H9 (cell line): ENCODE measurements around the gene RABGAP1. TPM values are rescaled to one million over a fixed set of nuclear protein-coding genes. Genes with fewer than 3 reads are reported as not detected.
A peak's percentile ranks its signal among the peaks of the same experiment; 100 is the strongest.

Experiments
- DNase-seq: peaks from one replicate; pipeline ENCODE4 v3.0.0-alpha.2; 2017
- H2AFZ ChIP-seq: one replicate; pipeline ENCODE4 v1.6.1; 2013; ENCODE audit warnings: mild to moderate bottlenecking, low read length, control low read depth, moderate library complexity
- H2AK5ac ChIP-seq: 2 replicates; pipeline ENCODE4 v1.6.1; 2013; ENCODE audit warnings: low read length, control low read depth, mixed read lengths; ENCODE audit not compliant: insufficient read length
- H2BK120ac ChIP-seq: one replicate; pipeline ENCODE4 v1.6.1; 2013; ENCODE audit warnings: low read depth, mild to moderate bottlenecking, low read length, control low read depth, inconsistent platforms; ENCODE audit not compliant: poor library complexity, severe bottlenecking
- H2BK12ac ChIP-seq: 2 replicates; pipeline ENCODE4 v1.6.1; 2013; ENCODE audit warnings: low read length, control low read depth, mixed read lengths, low read depth; ENCODE audit not compliant: insufficient read length
- H2BK15ac ChIP-seq: 2 replicates; pipeline ENCODE4 v1.6.1; 2013; ENCODE audit warnings: low read depth, low read length, control low read depth
- H2BK20ac ChIP-seq: one replicate; pipeline ENCODE4 v1.6.1; 2013; ENCODE audit warnings: low read depth, mild to moderate bottlenecking, low read length, control low read depth, inconsistent platforms; ENCODE audit not compliant: poor library complexity, severe bottlenecking
- H2BK5ac ChIP-seq: 2 replicates; pipeline ENCODE4 v1.6.1; 2013; ENCODE audit warnings: low read length, control low read depth, mixed read lengths; ENCODE audit not compliant: insufficient read length
- H3K14ac ChIP-seq: 2 replicates; pipeline ENCODE4 v1.6.1; 2013; ENCODE audit warnings: low read length, control low read depth; ENCODE audit not compliant: insufficient read depth
- H3K18ac ChIP-seq: 2 replicates; pipeline ENCODE4 v1.6.1; 2013; ENCODE audit warnings: low read depth, mild to moderate bottlenecking, mixed read lengths, low read length, control low read depth; ENCODE audit not compliant: insufficient read length
- H3K23ac ChIP-seq: 2 replicates; pipeline ENCODE4 v1.6.1; 2013; ENCODE audit warnings: low read length, control low read depth, mixed read lengths, low read depth; ENCODE audit not compliant: insufficient read length
- H3K23me2 ChIP-seq: 2 replicates; pipeline ENCODE4 v1.6.1; 2013; ENCODE audit warnings: low read depth, mild to moderate bottlenecking, mixed read lengths, low read length, control low read depth; ENCODE audit not compliant: insufficient read length, poor library complexity, severe bottlenecking
- H3K27ac ChIP-seq: 2 replicates; pipeline ENCODE4 v1.5.1; 2013; ENCODE audit warnings: low read length, control low read depth, mixed read lengths, low read depth; ENCODE audit not compliant: insufficient read length
- H3K27me3 ChIP-seq: 2 replicates; pipeline ENCODE4 v1.6.1; 2013; ENCODE audit warnings: low read length, control low read depth, inconsistent platforms; ENCODE audit not compliant: insufficient read depth
- H3K4ac ChIP-seq: 2 replicates; pipeline ENCODE4 v1.6.1; 2013; ENCODE audit warnings: low read depth, mild to moderate bottlenecking, control low read depth, inconsistent platforms, low read length, moderate library complexity
- H3K4me1 ChIP-seq: 2 replicates; pipeline ENCODE4 v1.6.1; 2013; ENCODE audit warnings: low read length, control low read depth, inconsistent platforms; ENCODE audit not compliant: insufficient read depth
- H3K4me2 ChIP-seq: 2 replicates; pipeline ENCODE4 v1.6.1; 2013; ENCODE audit warnings: low read length, control low read depth, mixed read lengths; ENCODE audit not compliant: insufficient read length, insufficient read depth
- H3K56ac ChIP-seq: 2 replicates; pipeline ENCODE4 v1.6.1; 2013; ENCODE audit warnings: low read depth, mild to moderate bottlenecking, mixed read lengths, low read length, control low read depth; ENCODE audit not compliant: insufficient read length
- H3K79me1 ChIP-seq: 2 replicates; pipeline ENCODE4 v1.6.1; 2013; ENCODE audit warnings: low read depth, mild to moderate bottlenecking, moderate library complexity, low read length, control low read depth, inconsistent platforms; ENCODE audit not compliant: insufficient read depth, poor library complexity, severe bottlenecking
- H3K79me2 ChIP-seq: 2 replicates; pipeline ENCODE4 v1.6.1; 2013; ENCODE audit warnings: low read length, control low read depth, inconsistent platforms; ENCODE audit not compliant: insufficient read depth
- H3K9ac ChIP-seq: 2 replicates; pipeline ENCODE4 v1.6.1; 2013; ENCODE audit warnings: low read length, control low read depth, mixed read lengths; ENCODE audit not compliant: insufficient read length; ENCODE audit errors: extremely low read depth
- H3K9me3 ChIP-seq: one replicate; pipeline ENCODE4 v1.6.1; 2013; ENCODE audit warnings: low read depth, low read length, inconsistent platforms; ENCODE audit not compliant: control insufficient read depth
- H3T11ph ChIP-seq: one replicate; pipeline ENCODE4 v1.6.1; 2013; ENCODE audit warnings: mild to moderate bottlenecking, low read length, control low read depth, inconsistent platforms
- H4K20me1 ChIP-seq: one replicate; pipeline ENCODE4 v1.6.1; 2013; ENCODE audit not compliant: control insufficient read depth, insufficient read length, insufficient read depth
- H4K5ac ChIP-seq: 2 replicates; pipeline ENCODE4 v1.6.1; 2013; ENCODE audit warnings: low read depth, mild to moderate bottlenecking, mixed read lengths, low read length, control low read depth; ENCODE audit not compliant: insufficient read length
- H4K8ac ChIP-seq: replicated peaks from 2 replicates; pipeline ENCODE4 v1.6.1; 2013; ENCODE audit warnings: low read length, control low read depth, mixed read lengths, low read depth; ENCODE audit not compliant: insufficient read length
- H4K91ac ChIP-seq: 2 replicates; pipeline ENCODE4 v1.6.1; 2013; ENCODE audit warnings: low read depth, mild to moderate bottlenecking, moderate library complexity, mixed read lengths, low read length, control low read depth; ENCODE audit not compliant: insufficient read length
- H3K27ac Mint-ChIP-seq, 3 experiments: 2 replicates in 2 of 3; 3 replicates in 1 of 3; pipeline ENCODE4 v1.8.0; 2020 to 2021; ENCODE audit warnings: mixed read lengths in 3 of 3, mild to moderate bottlenecking in 1 of 3, moderate library complexity in 1 of 3
- H3K27me3 Mint-ChIP-seq: 2 replicates; pipeline ENCODE4 v1.8.0; 2021; ENCODE audit warnings: low read depth, mild to moderate bottlenecking, moderate library complexity, mixed read lengths
- H3K36me3 Mint-ChIP-seq, 3 experiments: 2 replicates in 2 of 3; 3 replicates in 1 of 3; pipeline ENCODE4 v1.8.0; 2020 to 2021; ENCODE audit warnings: low read depth in 3 of 3, mixed read lengths in 3 of 3; ENCODE audit not compliant: insufficient read depth in 1 of 3
- H3K4me1 Mint-ChIP-seq, 2 experiments: 2 replicates each; pipeline ENCODE4 v1.8.0; 2020; ENCODE audit warnings: mixed read lengths in 2 of 2
- H3K4me3 Mint-ChIP-seq, 2 experiments: 2 replicates in 1 of 2; 3 replicates in 1 of 2; pipeline ENCODE4 v1.8.0; 2020 to 2021; ENCODE audit warnings: mild to moderate bottlenecking in 2 of 2, mixed read lengths in 2 of 2, moderate library complexity in 1 of 2
- H3K9me3 Mint-ChIP-seq, 2 experiments: 2 replicates in 1 of 2; 3 replicates in 1 of 2; pipeline ENCODE4 v1.8.0; 2020; ENCODE audit warnings: mild to moderate bottlenecking in 2 of 2, mixed read lengths in 2 of 2, moderate library complexity in 1 of 2
- WGBS: extraction: QIAGEN DNeasy Blood & Tissue Kit; methylation state at CpG from one replicate; pipeline ENCODE4 v1.1.7; 2013; ENCODE audit warnings: missing lambda C conversion rate, low lambda C conversion rate, mixed read lengths; ENCODE audit not compliant: insufficient read length; ENCODE audit errors: extremely low coverage; 5-methylcytosine and 5-hydroxymethylcytosine counted together
- total RNA-seq: library from RNA; stranded (reverse); gene quantifications from 2 replicates; pipeline ENCODE4 v1.2.1, GENCODE V29; 2021
- TF ChIP-seq, protein P1 (sequence below): fragments of 200-600 bp; sonication (generic); conservative IDR thresholded peaks from 3 replicates; pipeline ENCODE4 v1.8.0; 2021; ENCODE audit warnings: antibody characterized with exemption, mild to moderate bottlenecking

Gene RABGAP1
- total RNA-seq, 1 experiment from 2014 or later = 31.6 TPM

DNA sequence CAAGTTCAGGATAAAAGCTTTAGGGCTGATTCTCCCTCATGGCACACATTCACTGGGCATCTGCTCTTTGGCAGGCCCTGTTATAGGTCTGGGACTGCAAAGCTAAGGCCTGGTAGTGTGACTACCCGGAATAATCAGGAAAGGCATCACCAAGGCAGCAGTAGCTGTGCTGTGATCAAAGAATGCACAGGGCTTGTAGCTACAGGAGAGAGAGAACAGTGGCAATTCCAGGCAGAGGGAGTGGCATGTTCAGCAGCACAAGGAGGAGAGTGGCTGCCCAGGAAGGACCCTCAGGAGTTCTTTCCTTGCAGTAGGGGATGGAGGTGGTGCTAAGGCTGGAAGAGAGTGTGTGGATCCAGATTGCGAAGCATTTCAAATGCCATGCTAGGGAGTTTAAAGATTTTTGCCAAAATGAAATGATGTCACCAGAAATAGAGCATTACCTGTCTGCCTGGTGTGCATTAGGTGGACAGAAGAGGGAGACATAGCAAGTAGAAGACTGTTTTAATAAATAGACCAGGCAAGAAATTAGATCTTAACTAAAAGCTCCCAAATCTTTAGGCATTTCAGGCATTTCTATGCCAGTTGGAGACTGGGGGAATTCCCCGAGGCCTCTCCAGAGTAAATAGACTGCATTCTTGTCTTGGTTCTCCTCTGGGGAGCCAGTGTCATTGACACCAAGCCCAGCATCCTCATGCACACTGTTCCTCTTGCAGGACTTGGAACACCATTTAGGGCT, 161.7 kb downstream of the RABGAP1 start:
- Histone ChIP-seq H2BK20ac (no peak overlapping the region), H2AFZ (no peak overlapping the region), H4K91ac (no peak overlapping the region), H3K27ac (no peak overlapping the region), H3K79me1 (no peaks in the 10 kb centered on the region), H3K9me3 (no peaks in the 10 kb centered on the region), H4K5ac (no peak overlapping the region), H3K4me2 (no peak overlapping the region), H3K56ac (no peak overlapping the region), H3K18ac (peak overlapping the region; percentile 7), H3K27me3 (no peaks in the 10 kb centered on the region), H3K79me2 (no peaks in the 10 kb centered on the region), H4K20me1 (peaks cover 2% of the 10 kb centered on the region), H2BK5ac (no peak overlapping the region), H2BK120ac (no peak overlapping the region), H3T11ph (no peak overlapping the region), H2BK12ac (no peak overlapping the region), H3K4me1 (peaks cover 7% of the 10 kb centered on the region; the same call in 1 of the 2 replicates), H2AK5ac (no peak overlapping the region), H2BK15ac (no peak overlapping the region), H3K23ac (no peak overlapping the region), H4K8ac (no peak overlapping the region), H3K9ac (no peak overlapping the region), H3K4ac (no peak overlapping the region), H3K14ac (no peak overlapping the region), H3K23me2 (no peaks in the 10 kb centered on the region)
- TF ChIP-seq, protein P1, sequence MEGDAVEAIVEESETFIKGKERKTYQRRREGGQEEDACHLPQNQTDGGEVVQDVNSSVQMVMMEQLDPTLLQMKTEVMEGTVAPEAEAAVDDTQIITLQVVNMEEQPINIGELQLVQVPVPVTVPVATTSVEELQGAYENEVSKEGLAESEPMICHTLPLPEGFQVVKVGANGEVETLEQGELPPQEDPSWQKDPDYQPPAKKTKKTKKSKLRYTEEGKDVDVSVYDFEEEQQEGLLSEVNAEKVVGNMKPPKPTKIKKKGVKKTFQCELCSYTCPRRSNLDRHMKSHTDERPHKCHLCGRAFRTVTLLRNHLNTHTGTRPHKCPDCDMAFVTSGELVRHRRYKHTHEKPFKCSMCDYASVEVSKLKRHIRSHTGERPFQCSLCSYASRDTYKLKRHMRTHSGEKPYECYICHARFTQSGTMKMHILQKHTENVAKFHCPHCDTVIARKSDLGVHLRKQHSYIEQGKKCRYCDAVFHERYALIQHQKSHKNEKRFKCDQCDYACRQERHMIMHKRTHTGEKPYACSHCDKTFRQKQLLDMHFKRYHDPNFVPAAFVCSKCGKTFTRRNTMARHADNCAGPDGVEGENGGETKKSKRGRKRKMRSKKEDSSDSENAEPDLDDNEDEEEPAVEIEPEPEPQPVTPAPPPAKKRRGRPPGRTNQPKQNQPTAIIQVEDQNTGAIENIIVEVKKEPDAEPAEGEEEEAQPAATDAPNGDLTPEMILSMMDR = peak; percentile 42; the same call in 2 of the 3 replicates
- Mint-ChIP-seq H3K27me3 (no peaks in the 10 kb centered on the region), H3K4me3 (no peak overlapping the region), H3K9me3 (no peaks in the 10 kb centered on the region), H3K36me3 (peaks cover 34 to 77% (median 63%) of the 10 kb centered on the region in 3 experiments; a peak in 6 of 7 replicates), H3K27ac (peak overlapping the region; percentile 82 to 86 (median 83); a peak in 5 of 7 replicates), H3K4me1 (peaks cover 21 to 27% of the 10 kb centered on the region in 2 experiments)
- DNase-seq = no peak
- no CpG with 5 or more reads among the region's 3 CpGs for WGBS
